MM.1S (cell line): Measurements from ENCODE around the gene ACTN4.

ENCODE experiments used
- EZH2 ChIP-seq: fragments of 300-600 bp; sonication (generic); optimal IDR thresholded peaks from 2 replicates; pipeline ENCODE3; 2017; ENCODE audit warnings: low read depth, mild to moderate bottlenecking, antibody characterized with exemption, low read length, mixed read lengths
- TF ChIP-seq, protein P1 (sequence below): fragments of 300-600 bp; sonication (generic); IDR thresholded peaks from 2 replicates; pipeline ENCODE4 v1.5.1; 2016; ENCODE audit warnings: antibody characterized with exemption, low read length, mixed read lengths

DNA sequence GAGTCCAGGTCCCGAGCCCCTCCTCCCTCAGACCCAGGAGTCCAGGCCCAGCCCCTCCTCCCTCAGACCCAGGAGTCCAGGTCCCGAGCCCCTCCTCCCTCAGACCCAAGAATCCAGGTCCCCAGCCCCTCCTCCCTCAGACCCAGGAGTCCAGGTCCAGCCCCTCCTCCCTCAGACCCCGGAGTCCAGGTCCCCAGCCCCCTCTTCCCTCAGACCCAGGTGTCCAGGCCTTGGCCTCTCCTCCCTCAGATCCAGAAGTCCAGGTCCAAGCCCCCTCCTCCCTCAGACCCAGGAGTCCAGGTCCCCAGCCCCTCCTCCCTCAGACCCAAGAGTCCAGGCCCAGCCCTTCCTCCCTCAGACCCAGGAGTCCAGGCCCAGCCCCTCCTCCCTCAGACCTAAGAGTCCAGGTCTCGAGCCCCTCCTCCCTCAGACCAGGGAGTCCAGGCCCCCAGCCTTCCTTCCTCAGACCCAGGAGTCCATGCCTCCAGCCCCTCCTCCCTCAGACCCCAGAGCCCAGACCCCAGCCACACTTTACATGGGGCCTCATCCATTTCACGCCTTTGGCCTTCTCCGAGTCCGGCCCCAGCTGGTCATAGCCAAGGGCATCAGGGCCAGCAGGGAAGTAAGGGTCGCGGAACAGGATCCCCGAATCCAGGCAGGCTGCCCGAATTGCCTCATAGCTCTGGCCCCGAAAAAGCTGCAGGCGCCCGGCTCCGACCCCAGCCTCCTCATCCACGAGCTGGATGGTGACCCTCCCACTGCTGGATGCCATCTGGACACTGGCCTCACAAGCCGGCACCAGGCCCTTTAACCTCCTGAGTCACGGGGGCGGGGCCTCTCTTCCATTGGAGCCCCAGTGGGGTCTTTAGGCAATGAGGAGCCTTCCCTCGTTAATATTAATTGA is 96.2 kb downstream of the ACTN4 start:
- TF ChIP-seq, protein P1, sequence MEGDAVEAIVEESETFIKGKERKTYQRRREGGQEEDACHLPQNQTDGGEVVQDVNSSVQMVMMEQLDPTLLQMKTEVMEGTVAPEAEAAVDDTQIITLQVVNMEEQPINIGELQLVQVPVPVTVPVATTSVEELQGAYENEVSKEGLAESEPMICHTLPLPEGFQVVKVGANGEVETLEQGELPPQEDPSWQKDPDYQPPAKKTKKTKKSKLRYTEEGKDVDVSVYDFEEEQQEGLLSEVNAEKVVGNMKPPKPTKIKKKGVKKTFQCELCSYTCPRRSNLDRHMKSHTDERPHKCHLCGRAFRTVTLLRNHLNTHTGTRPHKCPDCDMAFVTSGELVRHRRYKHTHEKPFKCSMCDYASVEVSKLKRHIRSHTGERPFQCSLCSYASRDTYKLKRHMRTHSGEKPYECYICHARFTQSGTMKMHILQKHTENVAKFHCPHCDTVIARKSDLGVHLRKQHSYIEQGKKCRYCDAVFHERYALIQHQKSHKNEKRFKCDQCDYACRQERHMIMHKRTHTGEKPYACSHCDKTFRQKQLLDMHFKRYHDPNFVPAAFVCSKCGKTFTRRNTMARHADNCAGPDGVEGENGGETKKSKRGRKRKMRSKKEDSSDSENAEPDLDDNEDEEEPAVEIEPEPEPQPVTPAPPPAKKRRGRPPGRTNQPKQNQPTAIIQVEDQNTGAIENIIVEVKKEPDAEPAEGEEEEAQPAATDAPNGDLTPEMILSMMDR: no peak
- no peak for TF ChIP-seq EZH2
